SK-N-SH (cell line): ENCODE results near the gene RPS6KA2. TPM values are rescaled to one million over a fixed set of nuclear protein-coding genes. Genes with fewer than 3 reads are reported as not detected.

Experiments
- CTCF ChIA-PET: fragments of 300-600, 350-600 bp; formaldehyde crosslinking; extraction: SDS; loops from one replicate; lab custom pipeline; 2021; lab: Yijun Ruan, JAX
- POLR2A ChIA-PET: fragments of 350-600 bp; sonication (Branson Sonifier 250); formaldehyde crosslinking; extraction: SDS; loops from one replicate; lab custom pipeline; 2020; ENCODE audit warnings: antibody characterized with exemption, inconsistent platforms; lab: Yijun Ruan, JAX
- DNase-seq: peaks from one replicate; pipeline ENCODE4 v3.0.0; 2012
- H2AFZ ChIP-seq: fragments of 200-600 bp; sonication (generic); 2 replicates; pipeline ENCODE4 v1.8.1; 2016; ENCODE audit warnings: antibody characterized with exemption, mild to moderate bottlenecking, low read depth
- H3F3A ChIP-seq: fragments of 200-600 bp; sonication (generic); replicated peaks from 2 replicates; pipeline ENCODE3; 2016; ENCODE audit warnings: antibody characterized with exemption, mild to moderate bottlenecking; ENCODE audit not compliant: insufficient read depth
- H3K27ac ChIP-seq, 2 experiments: fragments of 200-500 bp in 1 of 2; fragments of 200-600 bp in 1 of 2; sonication (Bioruptor generic) in 1 of 2; sonication (generic), shearing (Covaris generic) in 1 of 2; 2 replicates each; pipeline versions ENCODE4 v1.5.1 to v1.6.1; 2014 to 2016; ENCODE audit warnings: low read depth in 2 of 2, inconsistent platforms in 1 of 2, low read length in 1 of 2, mild to moderate bottlenecking in 1 of 2, mixed read lengths in 1 of 2
- H3K27me3 ChIP-seq: fragments of 200-600 bp; sonication (generic), shearing (Covaris generic); 2 replicates; pipeline ENCODE4 v1.6.1; 2016; ENCODE audit warnings: mixed run types; ENCODE audit not compliant: insufficient read depth
- H3K36me3 ChIP-seq, 2 experiments: fragments of 200-500 bp in 1 of 2; fragments of 200-600 bp in 1 of 2; sonication (Bioruptor generic) in 1 of 2; sonication (generic) in 1 of 2; replicated peaks in 1 of 2; 2 replicates each; pipeline versions ENCODE3 to v1.5.1; 2014 to 2016; ENCODE audit warnings: low read length in 1 of 2, mild to moderate bottlenecking in 1 of 2; ENCODE audit not compliant: insufficient read depth in 2 of 2, control insufficient read depth in 1 of 2
- H3K4me1 ChIP-seq, 2 experiments: fragments of 200-500 bp in 1 of 2; fragments of 200-600 bp in 1 of 2; sonication (Bioruptor generic) in 1 of 2; sonication (generic), shearing (Covaris generic) in 1 of 2; 2 replicates each; pipeline versions ENCODE4 v1.5.1 to v1.6.1; 2014 to 2016; ENCODE audit warnings: low read depth in 1 of 2, low read length in 1 of 2, mixed run types in 1 of 2; ENCODE audit not compliant: insufficient read depth in 2 of 2, control insufficient read depth in 1 of 2
- H3K4me2 ChIP-seq: fragments of 200-600 bp; sonication (generic), shearing (Covaris generic); 2 replicates; pipeline ENCODE4 v1.6.1; 2017; ENCODE audit warnings: mixed run types
- H3K4me3 ChIP-seq, 2 experiments: fragments of 200-500 bp in 1 of 2; fragments of 200-600 bp in 1 of 2; sonication (Bioruptor generic) in 1 of 2; sonication (generic), shearing (Covaris generic) in 1 of 2; 2 replicates each; pipeline versions ENCODE4 v1.5.1 to v1.8.1; 2014 to 2016; ENCODE audit warnings: low read depth in 2 of 2, inconsistent platforms in 1 of 2, low read length in 1 of 2, mild to moderate bottlenecking in 1 of 2, mixed read lengths in 1 of 2, moderate library complexity in 1 of 2
- H3K79me2 ChIP-seq: fragments of 200-600 bp; sonication (generic); 2 replicates; pipeline ENCODE4 v1.8.1; 2017; ENCODE audit warnings: mild to moderate bottlenecking; ENCODE audit not compliant: insufficient read depth
- H3K9ac ChIP-seq: fragments of 200-600 bp; sonication (generic); 2 replicates; pipeline ENCODE4 v1.6.1; 2017; ENCODE audit warnings: mixed run types
- H3K9me2 ChIP-seq: fragments of 200-600 bp; sonication (generic); 2 replicates; pipeline ENCODE4 v1.6.1; 2017; ENCODE audit warnings: mixed run types
- H3K9me3 ChIP-seq: fragments of 200-600 bp; sonication (generic); 2 replicates; pipeline ENCODE4 v1.6.1; 2017; ENCODE audit warnings: mixed run types, mild to moderate bottlenecking, moderate library complexity
- H4K20me1 ChIP-seq: fragments of 200-600 bp; sonication (generic); 2 replicates; pipeline ENCODE4 v1.6.1; 2017; ENCODE audit warnings: mild to moderate bottlenecking, mixed run types; ENCODE audit not compliant: insufficient read depth
- CHD2 ChIP-seq: fragments of 150-350 bp; IDR thresholded peaks from 2 replicates; pipeline ENCODE4 v1.6.1; 2018; ENCODE audit warnings: low read length; ENCODE audit not compliant: partially characterized antibody
- CTCF ChIP-seq: fragments of 200-600 bp; sonication (generic); IDR thresholded peaks from 2 replicates; pipeline ENCODE4 v1.6.1; 2017; ENCODE audit warnings: antibody characterized with exemption, mild to moderate bottlenecking, moderate library complexity
- ELF1 ChIP-seq: IDR thresholded peaks from 2 replicates; pipeline ENCODE4 v1.4.0; 2012
- FOXJ3 ChIP-seq: sonication (generic); formaldehyde crosslinking; IDR thresholded peaks from 2 replicates; pipeline ENCODE4 v1.5.1; 2020; ENCODE audit warnings: mild to moderate bottlenecking, missing genetic modification reagents
- FOXM1 ChIP-seq: IDR thresholded peaks from 2 replicates; pipeline ENCODE4 v1.4.0; 2012; ENCODE audit warnings: low read depth, mild to moderate bottlenecking
- GATA2 ChIP-seq: sonication (generic); formaldehyde crosslinking; IDR thresholded peaks from 2 replicates; pipeline ENCODE4 v1.5.0; 2020; ENCODE audit warnings: mild to moderate bottlenecking, missing genetic modification reagents
- MXI1 ChIP-seq: IDR thresholded peaks from 2 replicates; pipeline ENCODE4 v1.6.1; 2012; ENCODE audit warnings: mild to moderate bottlenecking, low read depth, low read length, improper control_type of control experiment
- NRF1 ChIP-seq: IDR thresholded peaks from 2 replicates; pipeline ENCODE4 v1.6.1; 2012; ENCODE audit warnings: low read depth, mild to moderate bottlenecking, low read length
- RAD21 ChIP-seq: IDR thresholded peaks from 2 replicates; pipeline ENCODE4 v1.6.1; 2012; ENCODE audit warnings: mild to moderate bottlenecking, low read length
- RXRA ChIP-seq: IDR thresholded peaks from 2 replicates; pipeline ENCODE4 v1.4.0; 2012; ENCODE audit warnings: low read depth, mild to moderate bottlenecking, borderline replicate concordance
- SIN3A ChIP-seq: IDR thresholded peaks from 2 replicates; pipeline ENCODE4 v1.6.1; 2012; ENCODE audit warnings: low read depth, mild to moderate bottlenecking, low read length, moderate library complexity, borderline replicate concordance
- TEAD4 ChIP-seq: IDR thresholded peaks from 2 replicates; pipeline ENCODE4 v1.4.0; 2012; ENCODE audit warnings: mild to moderate bottlenecking, borderline replicate concordance; ENCODE audit not compliant: insufficient read depth
- WGBS: methylation state at CpG from one replicate; pipeline ENCODE4 v1.1.6; 2017; ENCODE audit warnings: low lambda C conversion rate; 5-methylcytosine and 5-hydroxymethylcytosine counted together
- polyA plus RNA-seq, 3 experiments: library from polyadenylated mRNA; depleted of rRNA; stranded (reverse); fragments of >200 nt; gene quantifications; 2 replicates each; pipeline ENCODE4 v1.2.3, GENCODE V29; 2012
- TF ChIP-seq, protein P1 (sequence below): IDR thresholded peaks from 2 replicates; pipeline ENCODE4; 2012
- TF ChIP-seq, protein P2 (sequence below): IDR thresholded peaks from 2 replicates; pipeline ENCODE4 v1.4.0; 2012; ENCODE audit warnings: low read depth, borderline replicate concordance
- TF ChIP-seq, protein P3 (sequence below): fragments of 150-350 bp; IDR thresholded peaks from 2 replicates; pipeline ENCODE4 v1.6.1; 2017; ENCODE audit warnings: antibody characterized with exemption, low read length, low read depth, borderline replicate concordance
- TF ChIP-seq, protein P4 (sequence below): IDR thresholded peaks from 2 replicates; pipeline ENCODE4 v1.6.1; 2012; ENCODE audit warnings: mild to moderate bottlenecking, low read depth, low read length, moderate library complexity

The RPS6KA2 gene
- polyA plus RNA-seq, 1 of the 3 experiments (the other 2 are of a cell fraction): 59.5 TPM

- 85% methylated on average over 9 of the region's 11 CpGs for WGBS
- no peak for DNase-seq
- no peak overlapping the region for H3K9ac ChIP-seq
- no peaks in the 10 kb centered on the region for H3F3A ChIP-seq
- no peak overlapping the region for H3K4me2 ChIP-seq
- peaks cover 10 to 80% of the 10 kb centered on the region in 2 experiments for H3K36me3 ChIP-seq
- H3K27me3 ChIP-seq: no peaks in the 10 kb centered on the region
- TF ChIP-seq, protein P1, sequence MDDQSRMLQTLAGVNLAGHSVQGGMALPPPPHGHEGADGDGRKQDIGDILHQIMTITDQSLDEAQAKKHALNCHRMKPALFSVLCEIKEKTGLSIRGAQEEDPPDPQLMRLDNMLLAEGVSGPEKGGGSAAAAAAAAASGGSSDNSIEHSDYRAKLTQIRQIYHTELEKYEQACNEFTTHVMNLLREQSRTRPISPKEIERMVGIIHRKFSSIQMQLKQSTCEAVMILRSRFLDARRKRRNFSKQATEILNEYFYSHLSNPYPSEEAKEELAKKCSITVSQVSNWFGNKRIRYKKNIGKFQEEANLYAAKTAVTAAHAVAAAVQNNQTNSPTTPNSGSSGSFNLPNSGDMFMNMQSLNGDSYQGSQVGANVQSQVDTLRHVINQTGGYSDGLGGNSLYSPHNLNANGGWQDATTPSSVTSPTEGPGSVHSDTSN: no peak
- no peak for TF ChIP-seq FOXM1
- no peak for TF ChIP-seq GATA2 (CRISPR knock-in tag)
- no peak for TF ChIP-seq ELF1
- TF ChIP-seq RAD21: no peak
- TF ChIP-seq, protein P2, sequence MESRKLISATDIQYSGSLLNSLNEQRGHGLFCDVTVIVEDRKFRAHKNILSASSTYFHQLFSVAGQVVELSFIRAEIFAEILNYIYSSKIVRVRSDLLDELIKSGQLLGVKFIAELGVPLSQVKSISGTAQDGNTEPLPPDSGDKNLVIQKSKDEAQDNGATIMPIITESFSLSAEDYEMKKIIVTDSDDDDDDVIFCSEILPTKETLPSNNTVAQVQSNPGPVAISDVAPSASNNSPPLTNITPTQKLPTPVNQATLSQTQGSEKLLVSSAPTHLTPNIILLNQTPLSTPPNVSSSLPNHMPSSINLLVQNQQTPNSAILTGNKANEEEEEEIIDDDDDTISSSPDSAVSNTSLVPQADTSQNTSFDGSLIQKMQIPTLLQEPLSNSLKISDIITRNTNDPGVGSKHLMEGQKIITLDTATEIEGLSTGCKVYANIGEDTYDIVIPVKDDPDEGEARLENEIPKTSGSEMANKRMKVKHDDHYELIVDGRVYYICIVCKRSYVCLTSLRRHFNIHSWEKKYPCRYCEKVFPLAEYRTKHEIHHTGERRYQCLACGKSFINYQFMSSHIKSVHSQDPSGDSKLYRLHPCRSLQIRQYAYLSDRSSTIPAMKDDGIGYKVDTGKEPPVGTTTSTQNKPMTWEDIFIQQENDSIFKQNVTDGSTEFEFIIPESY: no peak
- H4K20me1 ChIP-seq: no peaks in the 10 kb centered on the region
- no peaks in the 10 kb centered on the region for H3K79me2 ChIP-seq
- H3K9me3 ChIP-seq: no peaks in the 10 kb centered on the region
- no peak overlapping the region for H3K4me3 ChIP-seq
- ChIA-PET POLR2A (no interaction called here), CTCF (interaction anchor here (1.2 kb wide), 1 partner anchor 112 kb away, joined by 3 read pairs; no protein-coding TSS in a partner anchor)
- no peak overlapping the region for H3K27ac ChIP-seq
- no peaks in the 10 kb centered on the region for H3K9me2 ChIP-seq
- peaks cover 0 to 3% of the 10 kb centered on the region in 2 experiments; a peak in 1 of 4 replicates for H3K4me1 ChIP-seq
- no peak overlapping the region for H2AFZ ChIP-seq
Observed at GRCh38 chr6:166508726-166509125, 118.3 kb downstream of the RPS6KA2 start.

- ChIA-PET CTCF (interaction anchor here (1.2 kb wide), 1 partner anchor 113 kb away, joined by 3 read pairs; no protein-coding TSS in a partner anchor), POLR2A (no interaction called here)
- Histone ChIP-seq H3K9me2 (no peaks in the 10 kb centered on the region), H3K4me2 (no peak overlapping the region), H3K36me3 (peaks cover 18 to 80% of the 10 kb centered on the region in 2 experiments), H3K27me3 (no peaks in the 10 kb centered on the region), H3K9ac (no peak overlapping the region), H3K4me1 (peaks cover 0 to 8% of the 10 kb centered on the region in 2 experiments; a peak in 1 of 4 replicates), H3K4me3 (no peak overlapping the region), H4K20me1 (no peaks in the 10 kb centered on the region), H3F3A (no peaks in the 10 kb centered on the region), H3K79me2 (no peaks in the 10 kb centered on the region), H2AFZ (no peak overlapping the region), H3K9me3 (no peaks in the 10 kb centered on the region), H3K27ac (no peak overlapping the region)
- 94% methylated on average over 18 of the region's 25 CpGs for WGBS
- DNase-seq: no peak
- no peak for TF ChIP-seq CHD2
- no peak for TF ChIP-seq FOXM1
- no peak for TF ChIP-seq SIN3A
- TF ChIP-seq, protein P3, sequence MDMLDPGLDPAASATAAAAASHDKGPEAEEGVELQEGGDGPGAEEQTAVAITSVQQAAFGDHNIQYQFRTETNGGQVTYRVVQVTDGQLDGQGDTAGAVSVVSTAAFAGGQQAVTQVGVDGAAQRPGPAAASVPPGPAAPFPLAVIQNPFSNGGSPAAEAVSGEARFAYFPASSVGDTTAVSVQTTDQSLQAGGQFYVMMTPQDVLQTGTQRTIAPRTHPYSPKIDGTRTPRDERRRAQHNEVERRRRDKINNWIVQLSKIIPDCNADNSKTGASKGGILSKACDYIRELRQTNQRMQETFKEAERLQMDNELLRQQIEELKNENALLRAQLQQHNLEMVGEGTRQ: no peak
- TF ChIP-seq CTCF: no peak
- TF ChIP-seq ELF1: no peak
- TF ChIP-seq, protein P4, sequence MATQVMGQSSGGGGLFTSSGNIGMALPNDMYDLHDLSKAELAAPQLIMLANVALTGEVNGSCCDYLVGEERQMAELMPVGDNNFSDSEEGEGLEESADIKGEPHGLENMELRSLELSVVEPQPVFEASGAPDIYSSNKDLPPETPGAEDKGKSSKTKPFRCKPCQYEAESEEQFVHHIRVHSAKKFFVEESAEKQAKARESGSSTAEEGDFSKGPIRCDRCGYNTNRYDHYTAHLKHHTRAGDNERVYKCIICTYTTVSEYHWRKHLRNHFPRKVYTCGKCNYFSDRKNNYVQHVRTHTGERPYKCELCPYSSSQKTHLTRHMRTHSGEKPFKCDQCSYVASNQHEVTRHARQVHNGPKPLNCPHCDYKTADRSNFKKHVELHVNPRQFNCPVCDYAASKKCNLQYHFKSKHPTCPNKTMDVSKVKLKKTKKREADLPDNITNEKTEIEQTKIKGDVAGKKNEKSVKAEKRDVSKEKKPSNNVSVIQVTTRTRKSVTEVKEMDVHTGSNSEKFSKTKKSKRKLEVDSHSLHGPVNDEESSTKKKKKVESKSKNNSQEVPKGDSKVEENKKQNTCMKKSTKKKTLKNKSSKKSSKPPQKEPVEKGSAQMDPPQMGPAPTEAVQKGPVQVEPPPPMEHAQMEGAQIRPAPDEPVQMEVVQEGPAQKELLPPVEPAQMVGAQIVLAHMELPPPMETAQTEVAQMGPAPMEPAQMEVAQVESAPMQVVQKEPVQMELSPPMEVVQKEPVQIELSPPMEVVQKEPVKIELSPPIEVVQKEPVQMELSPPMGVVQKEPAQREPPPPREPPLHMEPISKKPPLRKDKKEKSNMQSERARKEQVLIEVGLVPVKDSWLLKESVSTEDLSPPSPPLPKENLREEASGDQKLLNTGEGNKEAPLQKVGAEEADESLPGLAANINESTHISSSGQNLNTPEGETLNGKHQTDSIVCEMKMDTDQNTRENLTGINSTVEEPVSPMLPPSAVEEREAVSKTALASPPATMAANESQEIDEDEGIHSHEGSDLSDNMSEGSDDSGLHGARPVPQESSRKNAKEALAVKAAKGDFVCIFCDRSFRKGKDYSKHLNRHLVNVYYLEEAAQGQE: no peak
- no peak for TF ChIP-seq TEAD4
- no peak for TF ChIP-seq RXRA
- TF ChIP-seq NRF1: no peak
- no peak for TF ChIP-seq FOXJ3 (CRISPR knock-in tag)
- no peak for TF ChIP-seq MXI1
- no peak for TF ChIP-seq GATA2 (CRISPR knock-in tag)
Observed at GRCh38 chr6:166507809-166508564, 119.1 kb downstream of the RPS6KA2 start.
